Right lobe of liver (tissue), 4 donors: ENCODE data around the gene SIK2.

Experiments
- CTCF ChIP-seq, 4 donors: fragments of 200-600 bp in 3 of 4; fragments of 450-650 bp in 1 of 4; IDR thresholded peaks; one replicate each; pipeline versions ENCODE4 v1.5.1 to v1.8.0; 2016 to 2022; ENCODE audit warnings: antibody characterized with exemption in 4 of 4, mild to moderate bottlenecking in 2 of 4
- POLR2A ChIP-seq: fragments of 450-650 bp; IDR thresholded peaks from one replicate; pipeline ENCODE4 v1.6.1; 2017; ENCODE audit warnings: antibody characterized with exemption, mild to moderate bottlenecking
- donor health status: DM: no; HTN: no; CAD: no.
- donor health status: DM: no; HTN: no; CAD: no.
- donor health status: DM: no; HTN: yes; CAD: no.

DNA sequence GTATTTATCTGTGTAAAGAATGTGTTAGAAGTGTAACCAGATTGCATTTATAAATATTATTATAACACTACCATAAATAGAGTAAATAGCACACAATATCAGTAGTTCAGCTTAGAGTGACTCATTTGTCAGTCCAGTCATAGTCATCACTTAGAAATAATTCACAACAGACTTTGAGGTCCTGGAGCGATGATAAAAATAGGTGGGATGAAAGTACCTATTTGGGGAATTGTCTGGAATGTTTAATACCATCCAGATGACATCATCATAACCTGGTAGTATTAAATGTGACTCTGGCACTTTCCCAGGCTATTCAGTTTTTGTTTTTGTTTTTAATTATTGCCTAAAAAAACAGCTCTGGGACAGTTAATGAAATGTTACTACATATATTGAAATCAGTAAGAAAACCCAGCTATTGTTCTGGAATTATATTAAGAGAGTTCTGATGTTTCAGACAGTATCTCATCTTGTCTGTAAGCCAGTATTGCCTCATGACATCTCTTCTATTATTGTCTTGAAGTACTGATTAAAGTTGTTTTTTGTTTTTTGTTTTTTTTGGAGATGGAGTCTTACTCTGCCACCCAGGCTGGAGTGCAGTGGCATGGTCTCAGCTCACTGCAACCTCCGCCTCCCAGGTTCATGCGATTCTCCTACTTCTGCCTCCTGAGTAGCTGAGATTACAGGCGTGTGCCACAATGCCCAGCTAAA lies 74.8 kb downstream of the SIK2 start:
- no peak for TF ChIP-seq CTCF (IDR thresholded peaks at IDR 0.05)
- TF ChIP-seq POLR2A, result no peak
